Kidney capillary endothelial cell (primary cell): ENCODE results near the gene ADCYAP1R1.

ENCODE experiments used
- DNase-seq: peaks from one replicate; pipeline ENCODE4 v3.0.0-alpha.2; 2018; ENCODE audit warnings: low spot score

Gene ADCYAP1R1

DNA sequence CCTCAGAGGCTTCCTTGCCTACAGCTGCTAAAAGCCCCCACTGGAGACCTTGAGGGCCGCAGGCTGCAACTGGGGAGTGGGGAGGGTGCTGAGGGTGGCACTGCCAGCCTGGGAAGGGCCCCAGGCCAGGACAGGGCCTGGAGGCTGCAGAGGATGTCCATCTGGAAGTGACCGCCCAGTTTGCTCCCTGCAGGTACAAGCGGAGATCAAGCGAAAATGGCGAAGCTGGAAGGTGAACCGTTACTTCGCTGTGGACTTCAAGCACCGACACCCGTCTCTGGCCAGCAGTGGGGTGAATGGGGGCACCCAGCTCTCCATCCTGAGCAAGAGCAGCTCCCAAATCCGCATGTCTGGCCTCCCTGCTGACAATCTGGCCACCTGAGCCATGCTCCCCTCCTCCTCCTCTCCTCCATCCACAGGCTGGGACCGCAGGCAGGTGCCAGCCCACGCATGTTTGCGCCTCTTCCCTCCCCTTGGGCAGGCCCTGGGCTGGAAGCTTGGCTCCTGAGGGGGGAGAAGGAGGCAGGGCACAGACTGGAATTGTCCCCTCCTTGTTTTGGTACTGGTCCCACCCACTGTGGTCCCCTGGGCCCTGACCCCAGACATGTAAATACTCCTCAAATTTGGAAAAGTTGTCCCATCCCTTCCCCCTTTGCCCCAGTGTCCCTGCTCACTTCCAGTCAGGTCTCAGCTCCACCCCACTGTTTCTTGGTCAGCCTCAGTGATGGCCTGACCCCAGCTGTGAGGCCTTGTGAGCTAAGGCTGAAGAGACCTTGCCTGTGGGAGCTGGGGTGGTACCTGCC, 54.4 kb downstream of the ADCYAP1R1 start:
- DNase-seq, result no peak

- no peak for DNase-seq
Measured at GRCh38 chr7:31107106-31108090, 55.3 kb downstream of the ADCYAP1R1 start.

DNA sequence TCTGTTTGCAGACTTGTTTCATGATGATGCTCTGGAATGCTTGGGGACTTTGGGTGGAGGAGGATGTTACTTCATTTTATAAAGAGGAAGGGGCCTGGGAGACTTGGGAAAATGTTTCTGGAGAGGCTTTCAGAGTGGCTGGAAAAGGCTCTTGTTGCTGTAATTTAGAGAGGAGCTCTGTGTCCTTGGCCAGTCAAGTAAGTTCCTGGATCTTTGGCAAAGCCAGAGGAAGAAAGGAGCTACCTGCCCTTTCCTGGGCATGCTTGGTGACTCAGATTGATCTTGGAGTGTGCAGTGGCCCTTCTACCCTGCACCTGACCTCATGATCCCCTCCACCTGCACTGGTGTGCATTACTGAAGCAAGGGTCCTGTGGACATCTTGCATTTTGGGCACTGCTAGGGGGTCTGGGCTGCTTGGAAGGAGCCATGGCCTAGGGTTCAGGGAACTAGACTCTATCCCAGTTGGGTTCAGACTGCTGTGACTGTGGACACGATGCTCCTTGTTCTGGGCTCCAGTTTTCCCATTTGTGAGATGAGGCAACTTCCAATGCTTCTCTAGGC, 56.1 kb downstream of the ADCYAP1R1 start:
- DNase-seq, result no peak

DNA sequence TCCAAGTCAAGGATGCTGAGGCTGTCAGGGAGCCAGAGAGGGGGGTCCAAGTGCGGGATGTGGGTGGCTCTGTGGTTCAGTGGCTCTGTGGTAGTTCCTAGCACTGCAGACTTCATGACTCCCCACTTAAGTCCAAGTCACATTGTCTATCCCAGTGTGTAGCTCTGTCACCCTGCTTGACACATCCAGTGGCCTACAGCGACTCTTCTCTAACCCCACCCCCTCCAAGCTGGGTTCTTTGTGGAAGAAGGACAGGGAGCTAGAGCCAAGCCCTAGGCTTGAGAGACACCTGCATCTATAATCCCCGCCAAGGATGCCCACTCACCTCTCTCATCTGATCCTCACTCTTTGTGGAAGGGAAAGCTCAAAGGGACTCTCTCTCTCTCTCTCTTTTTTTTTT, 57.6 kb downstream of the ADCYAP1R1 start:
- no peak for DNase-seq

DNA sequence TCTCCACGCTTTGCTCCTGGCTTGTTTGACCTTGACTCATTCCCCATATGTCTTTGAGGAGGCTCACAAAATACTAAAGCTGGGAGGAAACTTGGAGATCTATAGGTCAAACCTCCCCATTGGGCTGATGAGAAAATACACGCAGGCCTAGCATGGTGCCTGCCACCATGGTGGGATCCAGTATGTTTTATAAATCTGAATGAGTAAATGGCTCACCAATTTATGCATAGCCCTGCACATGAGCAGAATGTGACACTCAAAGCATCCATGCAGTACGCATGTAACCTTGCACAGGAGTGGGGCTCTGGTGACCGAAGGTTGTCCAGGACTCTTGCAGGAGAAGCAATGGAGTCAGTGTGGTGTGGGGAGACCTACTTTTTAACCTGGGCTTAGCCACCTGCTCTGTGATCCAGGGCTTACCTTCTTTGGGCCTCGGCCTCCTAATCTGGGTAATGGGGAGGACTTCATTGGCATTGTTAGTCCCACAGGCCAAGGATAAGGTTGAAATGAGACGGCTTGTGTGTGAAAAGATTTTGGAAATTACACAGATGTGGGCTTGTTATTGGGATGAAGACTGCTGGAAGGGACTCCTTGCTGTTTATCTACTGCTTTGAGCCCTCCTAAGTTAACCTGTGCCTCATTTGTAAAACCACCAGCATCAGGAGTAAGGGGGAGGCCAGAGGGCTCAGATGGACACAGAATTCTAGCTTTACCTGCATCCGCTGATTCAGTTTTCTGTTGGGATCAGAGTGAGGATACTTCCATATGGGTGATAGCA, 58.4 kb downstream of the ADCYAP1R1 start:
- DNase-seq, result no peak

DNA sequence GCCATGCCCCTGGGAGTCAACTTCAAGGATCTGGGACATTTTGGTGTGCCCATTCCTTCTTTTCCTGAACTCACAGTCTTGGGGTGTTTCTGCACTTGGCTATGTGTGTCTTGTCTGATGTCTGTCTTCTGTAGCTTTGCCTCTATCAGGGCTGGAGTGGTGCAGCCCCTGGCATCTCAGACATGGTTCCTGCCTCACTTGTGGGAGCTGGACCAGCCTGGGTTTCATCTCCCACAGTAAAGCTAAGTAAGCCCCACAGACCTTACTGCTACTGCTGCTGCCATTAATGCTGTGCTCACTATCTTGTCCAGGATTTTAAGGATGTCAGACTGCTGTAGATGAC, 59.0 kb downstream of the ADCYAP1R1 start:
- no peak for DNase-seq

- DNase-seq, result no peak
Measured at GRCh38 chr7:31113660-31114059, 61.6 kb downstream of the ADCYAP1R1 start.

DNA sequence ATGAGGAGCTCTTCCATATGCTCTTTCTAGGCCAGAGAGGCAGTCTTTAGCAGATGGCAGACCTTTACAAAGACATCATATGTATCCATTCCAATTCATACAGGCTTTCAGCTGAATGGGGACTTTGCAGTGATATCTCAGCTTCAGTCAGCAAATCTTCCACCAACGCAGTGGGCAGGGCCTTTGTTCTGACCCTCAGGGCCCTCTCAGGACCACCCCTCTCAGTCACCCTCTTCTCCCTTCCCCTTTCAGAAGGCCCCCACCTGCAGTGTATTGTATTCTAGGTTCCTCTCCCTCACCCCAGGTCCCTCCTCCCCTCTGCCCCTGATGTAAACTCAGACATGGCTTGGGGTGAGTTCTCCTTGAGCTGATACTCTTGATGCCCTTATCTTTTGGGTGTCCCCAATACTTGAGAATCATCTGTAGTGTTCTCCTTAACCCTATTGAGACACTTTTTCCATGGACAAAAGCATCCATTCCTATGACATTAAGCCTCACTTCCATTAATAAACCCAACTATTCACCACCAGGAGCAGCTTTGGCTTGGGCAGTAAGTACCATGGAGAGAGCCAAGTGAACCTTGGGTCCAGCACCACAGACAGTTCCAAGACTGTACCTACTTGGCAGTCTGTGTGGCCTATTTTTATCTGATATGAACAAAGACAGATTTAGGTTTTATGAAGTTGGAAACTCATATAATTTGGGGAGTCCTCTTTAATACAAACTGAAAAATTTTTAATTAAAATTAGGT, 62.7 kb downstream of the ADCYAP1R1 start:
- peak; percentile 58 for DNase-seq

DNA sequence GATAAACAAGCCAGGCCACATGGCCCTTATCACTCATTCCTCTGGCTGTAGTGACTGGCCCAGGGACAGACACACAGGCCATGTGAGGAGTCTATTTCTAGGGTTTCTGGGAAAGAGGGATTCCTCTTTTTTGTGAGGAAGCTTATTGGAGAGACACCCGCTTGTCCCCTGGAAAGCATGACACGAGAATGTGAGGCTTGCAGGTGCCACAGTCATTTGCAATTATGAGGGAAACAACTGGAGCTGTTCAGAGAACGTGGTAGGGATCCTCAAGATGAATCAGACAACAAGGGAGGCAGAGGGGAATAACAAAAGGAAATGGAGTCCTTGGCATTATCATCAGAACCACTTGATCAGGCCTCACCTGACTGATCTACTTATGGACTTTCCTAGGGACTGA, 64.5 kb downstream of the ADCYAP1R1 start:
- no peak for DNase-seq

DNA sequence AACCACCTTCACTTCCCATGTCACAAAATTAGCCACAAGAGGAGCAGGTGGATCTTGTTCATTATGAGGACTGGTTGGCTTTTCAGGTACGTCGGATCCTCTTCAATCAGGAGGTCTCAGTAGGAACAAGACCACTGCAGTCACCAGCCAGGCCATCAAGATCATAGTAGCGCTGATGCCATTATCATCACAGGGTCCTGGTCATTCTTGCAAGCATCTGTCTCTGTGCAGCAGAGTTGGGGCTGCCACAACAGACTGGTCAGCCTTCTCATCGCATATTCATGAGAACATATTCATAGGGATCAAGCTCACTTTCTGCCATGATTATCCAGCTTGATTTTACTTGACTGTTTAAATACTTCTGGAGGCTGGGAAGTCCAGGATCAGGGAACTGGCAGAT, 67.1 kb downstream of the ADCYAP1R1 start:
- DNase-seq, result no peak

- no peak for DNase-seq
Measured at GRCh38 chr7:31120800-31121513, 68.8 kb downstream of the ADCYAP1R1 start.

DNA sequence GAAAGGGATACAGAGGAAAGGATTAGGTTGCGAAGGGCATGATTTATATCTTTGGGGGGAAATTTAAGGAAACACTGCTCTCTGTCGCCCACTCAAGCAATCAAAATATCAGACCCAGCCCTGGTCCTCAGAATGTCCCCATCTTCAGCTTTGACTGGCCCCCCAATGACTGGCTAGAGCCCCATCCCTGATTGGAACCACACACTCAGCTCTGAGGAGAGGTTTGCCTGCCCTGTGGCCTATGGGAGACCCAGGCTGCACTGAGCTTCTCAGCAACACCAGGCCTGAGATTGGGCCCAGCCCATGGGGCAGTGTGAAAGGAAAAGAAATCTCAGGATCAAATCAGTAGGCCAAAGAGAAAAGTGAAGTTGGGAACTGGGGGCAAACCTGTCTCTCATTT, 69.5 kb downstream of the ADCYAP1R1 start:
- no peak for DNase-seq

DNA sequence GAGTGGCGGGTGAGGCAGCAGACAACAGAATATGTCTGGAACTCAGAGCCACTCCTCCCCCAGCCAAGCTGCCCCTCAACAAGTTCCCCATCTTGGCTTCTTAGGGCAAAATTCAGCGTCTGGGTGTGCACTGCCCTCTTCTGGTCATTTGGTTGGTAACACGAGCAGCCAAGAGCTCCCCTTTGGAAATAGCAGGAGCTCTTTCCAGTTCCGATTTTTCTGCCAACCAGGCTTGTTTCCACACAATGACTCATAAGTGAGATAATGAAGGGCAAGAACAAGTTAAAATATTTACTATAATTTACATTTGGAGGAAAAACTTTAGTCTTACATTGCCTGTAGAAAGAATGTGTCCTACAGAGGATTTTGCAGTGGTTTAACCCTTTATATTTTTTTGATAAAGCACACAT, 70.5 kb downstream of the ADCYAP1R1 start:
- peak; percentile 76 for DNase-seq

DNA sequence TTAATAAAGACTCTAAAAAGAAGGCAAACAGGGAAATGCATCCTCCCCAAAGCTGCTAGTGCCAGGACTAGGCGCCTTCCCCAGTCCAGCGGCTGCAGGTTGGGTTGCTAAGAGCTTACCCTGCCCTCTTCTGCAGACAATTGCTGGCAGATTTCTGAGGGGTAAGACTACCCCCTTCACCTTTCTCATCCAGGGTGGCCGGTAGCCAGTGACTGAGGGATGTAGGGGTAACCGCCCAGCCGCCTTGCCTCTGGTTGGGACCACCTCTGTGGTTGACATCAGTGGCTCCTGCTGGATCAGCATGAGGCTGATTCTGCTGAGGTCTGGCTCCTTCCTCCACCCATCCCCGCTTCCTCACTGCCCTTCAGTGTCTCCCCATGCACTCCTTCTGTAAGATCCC, 71.2 kb downstream of the ADCYAP1R1 start:
- no peak for DNase-seq

- no peak for DNase-seq
Measured at GRCh38 chr7:31123726-31124125, 71.6 kb downstream of the ADCYAP1R1 start.

- no peak for DNase-seq
Measured at GRCh38 chr7:31125171-31125570, 73.1 kb downstream of the ADCYAP1R1 start.

GRCh38 chr7:31126976-31127375, 74.9 kb downstream of the ADCYAP1R1 start:
- peak; percentile 41 for DNase-seq

DNA sequence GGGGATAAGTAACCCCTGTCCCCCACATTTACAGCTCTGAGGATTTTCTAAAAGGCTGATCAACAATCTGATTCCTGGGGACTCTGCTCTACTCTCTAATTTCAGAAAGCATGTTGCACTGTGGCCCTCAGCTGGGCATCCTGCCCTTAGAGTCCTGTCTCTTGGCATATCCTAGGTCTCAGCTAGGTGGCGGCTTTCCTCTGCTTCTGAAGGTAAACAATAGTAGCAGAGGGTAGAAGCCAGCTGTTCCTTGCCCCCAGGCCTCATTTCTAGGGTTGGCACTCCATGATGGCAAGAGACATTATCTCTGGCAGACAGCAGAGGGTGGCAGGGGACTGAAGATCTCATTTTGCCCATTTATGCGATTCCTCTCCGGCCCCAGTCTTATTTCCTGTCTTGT, 77.0 kb downstream of the ADCYAP1R1 start:
- DNase-seq, result no peak

DNA sequence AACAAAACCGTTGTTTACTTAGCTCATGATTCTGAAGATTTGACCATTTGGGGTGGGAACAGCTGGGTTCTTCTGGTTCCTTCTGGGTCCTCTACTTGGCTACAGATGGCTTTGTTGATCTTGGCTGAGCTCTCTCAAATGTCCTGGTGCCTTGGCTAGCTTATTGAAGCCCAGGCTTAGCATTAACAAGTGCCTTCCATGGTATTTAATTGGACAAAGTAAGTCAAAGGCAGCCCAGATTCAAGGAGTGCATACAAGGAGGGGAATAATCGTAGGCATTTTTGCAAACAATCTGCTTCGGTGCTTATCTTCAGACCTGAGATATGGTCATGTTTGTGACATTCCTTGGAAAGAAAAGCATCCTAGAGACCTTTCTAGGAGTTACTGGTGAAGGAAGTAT, 81.4 kb downstream of the ADCYAP1R1 start:
- no peak for DNase-seq
